HG03103 (cell line): ENCODE results near the gene COL23A1.

Source experiments
- ATAC-seq: cut with Tn5 transposase; IDR thresholded peaks from one replicate; pipeline ENCODE4 v1.9.1; 2021; ENCODE audit warnings: low read depth; ENCODE audit not compliant: unreplicated experiment

The COL23A1 gene

GRCh38 chr5:178225174-178225573, 365.0 kb downstream of the COL23A1 start:
- ATAC-seq = no peak

GRCh38 chr5:178224403-178224802, 365.8 kb downstream of the COL23A1 start:
- no peak for ATAC-seq

- ATAC-seq = no peak
These were observed 366.3 kb downstream of the COL23A1 start for GRCh38 chr5:178223828-178224335.

GRCh38 chr5:178223196-178223773, 366.9 kb downstream of the COL23A1 start:
- ATAC-seq = no peak

GRCh38 chr5:178222292-178222691, 367.9 kb downstream of the COL23A1 start:
- no peak for ATAC-seq

GRCh38 chr5:178221853-178222252, 368.3 kb downstream of the COL23A1 start:
- no peak for ATAC-seq

GRCh38 chr5:178221282-178221681, 368.9 kb downstream of the COL23A1 start:
- ATAC-seq = no peak

GRCh38 chr5:178218827-178219226, 371.4 kb downstream of the COL23A1 start:
- no peak for ATAC-seq

- ATAC-seq = no peak
These were observed 371.9 kb downstream of the COL23A1 start for GRCh38 chr5:178218237-178218776.

- ATAC-seq = no peak
These were observed 373.4 kb downstream of the COL23A1 start for GRCh38 chr5:178216779-178217178.

- ATAC-seq = no peak
These were observed 374.1 kb downstream of the COL23A1 start for GRCh38 chr5:178216088-178216534.

GRCh38 chr5:178215280-178216002, 374.8 kb downstream of the COL23A1 start:
- no peak for ATAC-seq

GRCh38 chr5:178214160-178214803, 375.9 kb downstream of the COL23A1 start:
- ATAC-seq = no peak

GRCh38 chr5:178213748-178214151, 376.4 kb downstream of the COL23A1 start:
- no peak for ATAC-seq

GRCh38 chr5:178213003-178213461, 377.2 kb downstream of the COL23A1 start:
- ATAC-seq = no peak

- ATAC-seq = no peak
These were observed 377.8 kb downstream of the COL23A1 start for GRCh38 chr5:178212241-178213002.

GRCh38 chr5:178211095-178212048, 378.8 kb downstream of the COL23A1 start:
- ATAC-seq = no peak

GRCh38 chr5:178210686-178211085, 379.5 kb downstream of the COL23A1 start:
- no peak for ATAC-seq

- no peak for ATAC-seq
These were observed 380.1 kb downstream of the COL23A1 start for GRCh38 chr5:178210073-178210535.
